H54 (cell line): Measurements from ENCODE around the gene MCTP1.

Source experiments
- DNase-seq: peaks from one replicate; pipeline ENCODE4 v3.0.0; 2011; ENCODE audit warnings: low spot score, mixed read lengths; ENCODE audit not compliant: insufficient read length
- FAIRE-seq: peaks from 3 replicates; lab custom pipeline; 2011; peaks lifted over from hg19 to GRCh38; lab: Jason Lieb, UNC
- POLR2A ChIP-seq: IDR thresholded peaks from 2 replicates; pipeline ENCODE4 v1.6.1; 2011; ENCODE audit warnings: low read depth, mild to moderate bottlenecking, low read length

The MCTP1 gene

GRCh38 chr5:95272316-95272929 lies 12.5 kb downstream of the MCTP1 start:
- no peak for DNase-seq
- TF ChIP-seq POLR2A: no peak
- FAIRE-seq: no peak

- FAIRE-seq (no peak), DNase-seq (no peak)
- no peak for TF ChIP-seq POLR2A
Measured at GRCh38 chr5:95262933-95263660, 21.8 kb downstream of the MCTP1 start.

GRCh38 chr5:95261437-95262175 lies 23.3 kb downstream of the MCTP1 start:
- FAIRE-seq (no peak), DNase-seq (no peak)
- no peak for TF ChIP-seq POLR2A

- no peak for TF ChIP-seq POLR2A
- FAIRE-seq: no peak
- DNase-seq: no peak
Measured at GRCh38 chr5:95256991-95257390, 27.9 kb downstream of the MCTP1 start.

- DNase-seq: no peak
- no peak for FAIRE-seq
- no peak for TF ChIP-seq POLR2A
Measured at GRCh38 chr5:95256446-95256845, 28.4 kb downstream of the MCTP1 start.

- no peak for TF ChIP-seq POLR2A
- DNase-seq: no peak
- no peak for FAIRE-seq
Measured at GRCh38 chr5:95252801-95253200, 32.1 kb downstream of the MCTP1 start.

- no peak for TF ChIP-seq POLR2A
- no peak for FAIRE-seq
- DNase-seq: no peak
Measured at GRCh38 chr5:95251185-95251584, 33.7 kb downstream of the MCTP1 start.

GRCh38 chr5:95244479-95244878 lies 40.4 kb downstream of the MCTP1 start:
- FAIRE-seq (no peak), DNase-seq (no peak)
- no peak for TF ChIP-seq POLR2A

GRCh38 chr5:95241635-95242034 lies 43.3 kb downstream of the MCTP1 start:
- TF ChIP-seq POLR2A: no peak
- no peak for DNase-seq
- FAIRE-seq: no peak

- FAIRE-seq: no peak
- DNase-seq: no peak
- no peak for TF ChIP-seq POLR2A
Measured at GRCh38 chr5:95241161-95241560, 43.7 kb downstream of the MCTP1 start.

- TF ChIP-seq POLR2A: no peak
- DNase-seq (no peak), FAIRE-seq (no peak)
Measured at GRCh38 chr5:95238560-95239325, 46.2 kb downstream of the MCTP1 start.

GRCh38 chr5:95237324-95237723 lies 47.6 kb downstream of the MCTP1 start:
- FAIRE-seq (no peak), DNase-seq (no peak)
- TF ChIP-seq POLR2A: no peak

- FAIRE-seq: no peak
- DNase-seq: no peak
- TF ChIP-seq POLR2A: no peak
Measured at GRCh38 chr5:95235439-95235982, 49.4 kb downstream of the MCTP1 start.
